HepG2 (cell line): ENCODE results near the gene SPOP. TPM values are rescaled to one million over a fixed set of nuclear protein-coding genes. Genes with fewer than 3 reads are reported as not detected.

Experiments
- ATAC-seq: fragments of 200-7000 bp; cut with Tn5 transposase; 3 replicates; pipeline ENCODE4 v1.9.1; 2020; ENCODE audit warnings: mild to moderate bottlenecking, moderate library complexity
- BruUV-seq: library from RNA; stranded (reverse); fragments of 400-500 nt; replicated peaks from 2 replicates; lab custom pipeline; 2021; lab: Mats Ljungman, UMichigan
- CTCF ChIA-PET: fragments of 300-600 bp; formaldehyde crosslinking; extraction: SDS; loops from one replicate; lab custom pipeline; 2021; ENCODE audit warnings: low total read pairs, inconsistent platforms, low intra/inter-chr PET ratio; lab: Yijun Ruan, JAX
- POLR2A ChIA-PET: fragments of 350-600 bp; sonication (Branson Sonifier 250); formaldehyde crosslinking; loops from one replicate; lab custom pipeline; 2020; ENCODE audit warnings: antibody characterized with exemption, inconsistent platforms; lab: Yijun Ruan, JAX
- DNase-seq: peaks from one replicate; pipeline ENCODE4 v3.0.0-alpha.2; 2015; ENCODE audit warnings: low spot score
- FAIRE-seq: peaks from 3 replicates; lab custom pipeline; 2011; peaks lifted over from hg19 to GRCh38; lab: Jason Lieb, UNC
- H2AFZ ChIP-seq: one replicate; pipeline ENCODE4 v1.6.1; 2011; ENCODE audit warnings: low read length, inconsistent platforms
- H3K27ac ChIP-seq: fragments of 300-600 bp; 3 replicates; pipeline ENCODE4 v1.8.0; 2011; ENCODE audit warnings: mixed run types, mild to moderate bottlenecking, mixed read lengths, low read length, inconsistent platforms; ENCODE audit not compliant: insufficient read depth; ENCODE audit errors: extremely low read length
- H3K27me3 ChIP-seq, 2 experiments: fragments of 200-600 bp in 1 of 2; 2 replicates in 1 of 2; 3 replicates in 1 of 2; pipeline versions ENCODE4 v1.6.0 to v1.8.0; 2011; ENCODE audit warnings: low read length in 2 of 2, mild to moderate bottlenecking in 2 of 2, moderate library complexity in 2 of 2, inconsistent platforms in 1 of 2; ENCODE audit not compliant: insufficient read depth in 2 of 2, control insufficient read depth in 1 of 2
- H3K36me3 ChIP-seq, 2 experiments: fragments of 200-600 bp in 1 of 2; replicated peaks in 1 of 2; 2 replicates in 1 of 2; 3 replicates in 1 of 2; pipeline versions ENCODE4 v1.5.1 to v1.8.0; 2011; ENCODE audit warnings: low read length in 2 of 2, inconsistent platforms in 1 of 2; ENCODE audit not compliant: insufficient read depth in 2 of 2, control insufficient read depth in 1 of 2
- H3K4me1 ChIP-seq: 2 replicates; pipeline ENCODE4 v1.5.1; 2012; ENCODE audit warnings: low read length, inconsistent platforms; ENCODE audit not compliant: insufficient read depth
- H3K4me2 ChIP-seq: 2 replicates; pipeline ENCODE4 v1.6.0; 2011; ENCODE audit warnings: low read depth, low read length, inconsistent platforms
- H3K4me3 ChIP-seq, 3 experiments: fragments of 200-600 bp in 1 of 3; sonication (generic), shearing (Covaris generic) in 1 of 3; replicated peaks in 1 of 3; 2 replicates each; pipeline ENCODE4 v1.5.1; 2011 to 2016; ENCODE audit warnings: low read length in 3 of 3, inconsistent platforms in 2 of 3, low read depth in 2 of 3, mild to moderate bottlenecking in 2 of 3, control low read depth in 1 of 3, mixed read lengths in 1 of 3; ENCODE audit not compliant: insufficient read depth in 1 of 3
- H3K79me2 ChIP-seq: one replicate; pipeline ENCODE4 v1.6.1; 2011; ENCODE audit warnings: low read length, inconsistent platforms; ENCODE audit not compliant: insufficient read depth
- H3K9ac ChIP-seq: 2 replicates; pipeline ENCODE4 v1.6.0; 2011; ENCODE audit warnings: mild to moderate bottlenecking, low read depth, low read length, inconsistent platforms; ENCODE audit not compliant: insufficient read depth
- H3K9me3 ChIP-seq: 2 replicates; pipeline ENCODE4 v1.5.1; 2012; ENCODE audit warnings: mild to moderate bottlenecking, low read length
- H4K20me1 ChIP-seq: 2 replicates; pipeline ENCODE4 v1.6.0; 2011; ENCODE audit warnings: inconsistent platforms, mild to moderate bottlenecking, low read length, moderate library complexity; ENCODE audit not compliant: insufficient read depth
- GLI4 ChIP-seq: sonication (generic); formaldehyde crosslinking; IDR thresholded peaks from 2 replicates; pipeline ENCODE4 v1.5.1; 2020; ENCODE audit warnings: missing genetic modification reagents, mild to moderate bottlenecking, moderate library complexity, borderline replicate concordance
- HOXD1 ChIP-seq: sonication (generic); formaldehyde crosslinking; IDR thresholded peaks from 2 replicates; pipeline ENCODE4 v1.5.0; 2020; ENCODE audit warnings: missing genetic modification reagents
- KDM3A ChIP-seq: IDR thresholded peaks from 2 replicates; pipeline ENCODE4 v1.6.1; 2018; ENCODE audit warnings: low read depth, missing compliant biosample characterization
- PAX8 ChIP-seq: sonication (generic); formaldehyde crosslinking; IDR thresholded peaks from 2 replicates; pipeline ENCODE4 v1.8.0; 2022; ENCODE audit warnings: mild to moderate bottlenecking, missing genetic modification reagents, borderline replicate concordance
- POLR2A ChIP-seq, 2 experiments: IDR thresholded peaks; 2 replicates each; pipeline ENCODE4 v1.6.1; 2011; ENCODE audit warnings: low read depth in 2 of 2, low read length in 2 of 2, mild to moderate bottlenecking in 1 of 2, moderate library complexity in 1 of 2; ENCODE audit not compliant: insufficient read depth in 1 of 2
- SKI ChIP-seq: fragments of 450-650 bp; IDR thresholded peaks from one replicate; pipeline ENCODE4 v1.6.1; 2018; ENCODE audit warnings: mild to moderate bottlenecking; ENCODE audit not compliant: partially characterized antibody
- SP2 ChIP-seq: sonication (generic); formaldehyde crosslinking; IDR thresholded peaks from 2 replicates; pipeline ENCODE4 v1.5.1; 2020; ENCODE audit warnings: mild to moderate bottlenecking, missing genetic modification reagents
- TOPORS ChIP-seq: sonication (generic); formaldehyde crosslinking; IDR thresholded peaks from 2 replicates; pipeline ENCODE4 v1.8.0; 2023; ENCODE audit warnings: mild to moderate bottlenecking, missing genetic modification reagents
- ZBTB20 ChIP-seq: sonication (generic); formaldehyde crosslinking; IDR thresholded peaks from 2 replicates; pipeline ENCODE4 v1.8.1; 2023; ENCODE audit warnings: missing genetic modification reagents, low read depth, mild to moderate bottlenecking, borderline replicate concordance
- ZNF292 ChIP-seq: sonication (generic); formaldehyde crosslinking; IDR thresholded peaks from 2 replicates; pipeline ENCODE4 v1.8.1; 2022; ENCODE audit warnings: mild to moderate bottlenecking, low read depth, missing genetic modification reagents, borderline replicate concordance
- ZNF329 ChIP-seq: sonication (generic); formaldehyde crosslinking; IDR thresholded peaks from 2 replicates; pipeline ENCODE4 v1.9.0; 2021; ENCODE audit warnings: low read depth, mild to moderate bottlenecking, missing genetic modification reagents
- WGBS: methylation state at CpG from one replicate; pipeline ENCODE4 v1.1.6; 2017; ENCODE audit warnings: low lambda C conversion rate; 5-methylcytosine and 5-hydroxymethylcytosine counted together
- in situ Hi-C: cut with HindIII; loops from 2 replicates; pipeline ENCODE4 v1.10.0; 2017; ENCODE audit warnings: low pct_unique_long_range_greater_than_20kb; ENCODE audit not compliant: extremely low pct_ligation_motif_present
- intact Hi-C: fragments of 100-400 bp; cut with micrococcal nuclease; formaldehyde crosslinking; loops from one replicate; pipeline ENCODE4 v1.10.0; 2022; ENCODE audit not compliant: unreplicated experiment
- polyA plus RNA-seq, 8 experiments: library from polyadenylated mRNA; depleted of rRNA in 3 of 8; stranded (reverse) in 7 of 8; unstranded in 1 of 8; fragments of >200 nt; fragmentation: Illumina TruSeq in 4 of 8; extraction: Trizol in 4 of 8; gene quantifications; 2 replicates each; pipeline versions ENCODE4 v1.2.1 to v1.2.3, GENCODE V29; 2011 to 2016; ENCODE audit warnings: low read depth in 4 of 8, missing spikeins in 1 of 8, mixed read lengths in 1 of 8; ENCODE audit not compliant: insufficient read depth in 1 of 8
- total RNA-seq, 5 experiments: library from RNA; depleted of rRNA; stranded (reverse); fragments of >200 nt; fragmentation: Illumina TruSeq; extraction: Trizol; gene quantifications; 2 replicates each; pipeline ENCODE4 v1.2.3, GENCODE V29; 2016; ENCODE audit warnings: low read depth in 1 of 5
- TF ChIP-seq, protein P1 (sequence below): sonication (generic); formaldehyde crosslinking; IDR thresholded peaks from 2 replicates; pipeline ENCODE4 v1.4.0; 2020; ENCODE audit warnings: missing genetic modification reagents, borderline replicate concordance
- TF ChIP-seq, protein P2 (sequence below): sonication (generic); formaldehyde crosslinking; IDR thresholded peaks from 2 replicates; pipeline ENCODE4 v1.8.1; 2023; ENCODE audit warnings: missing genetic modification reagents, mild to moderate bottlenecking, borderline replicate concordance
- TF ChIP-seq, protein P3 (sequence below): sonication (generic); formaldehyde crosslinking; IDR thresholded peaks from 2 replicates; pipeline ENCODE4 v1.8.1; 2023; ENCODE audit warnings: mild to moderate bottlenecking, inconsistent platforms, moderate library complexity, missing genetic modification reagents, borderline replicate concordance

Gene SPOP
- total and polyA plus RNA-seq, 2 of the 13 experiments (the other 11 are each of a cell fraction or from before 2014, with no cell fraction given), result 52.8 to 60.8 TPM

DNA sequence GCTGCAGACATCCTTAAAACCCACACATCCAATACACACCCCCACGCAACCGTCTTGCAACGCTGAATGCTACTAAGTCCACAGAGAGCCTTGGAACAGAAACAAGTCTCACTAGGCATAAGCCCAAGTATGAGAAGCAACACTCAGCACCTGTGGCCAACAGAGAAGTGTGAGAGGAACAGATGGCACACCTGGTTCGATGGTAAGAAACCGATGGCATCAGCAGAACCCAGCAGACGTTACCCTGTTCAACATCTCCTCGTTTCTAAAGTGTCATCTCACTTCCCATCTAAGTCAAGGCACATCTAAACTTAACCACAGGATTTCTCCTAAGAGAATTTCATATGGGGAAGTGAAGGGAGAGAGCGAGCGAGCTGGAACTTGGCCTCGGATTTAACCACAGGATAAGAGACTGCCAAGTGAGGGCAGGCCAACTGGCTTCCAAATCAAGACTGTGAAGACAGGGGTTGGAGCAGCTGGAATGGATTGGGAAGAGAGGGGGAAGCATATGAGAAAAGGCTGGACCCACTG, 61.2 kb downstream of the SPOP start:
- POLR2A ChIA-PET, result no interaction called here
- CTCF ChIA-PET, result interaction anchor here (1.3 to 1.7 kb wide), 2 partner anchors 47 to 79 kb away, joined by 3 to 9 read pairs; no protein-coding TSS in a partner anchor
- in situ Hi-C loops, result no loop called here
- BruUV-seq, result no TSS peak
- Histone ChIP-seq H3K79me2 (no peaks in the 10 kb centered on the region), H3K9me3 (no peaks in the 10 kb centered on the region), H2AFZ (no peak overlapping the region), H3K4me1 (peaks cover 15% of the 10 kb centered on the region), H3K36me3 (peaks cover 30 to 62% of the 10 kb centered on the region in 2 experiments), H3K4me2 (no peak overlapping the region), H4K20me1 (no peaks in the 10 kb centered on the region), H3K9ac (no peak overlapping the region), H3K27ac (no peak overlapping the region), H3K4me3 (no peak overlapping the region), H3K27me3 (no peaks in the 10 kb centered on the region)
- intact Hi-C loops, result loop anchor here (1.0 kb wide), 1 partner anchor 46 kb away; no protein-coding TSS in a partner anchor
- DNase-seq (no peak), ATAC-seq (no peak), FAIRE-seq (no peak)
- TF ChIP-seq POLR2A (IDR thresholded peaks at IDR 0.05; ENCODE audit: insufficient read depth in 1 of 2, low read depth in 2 of 2, low read length in 2 of 2), result no peak
- TF ChIP-seq SKI, result no peak
- TF ChIP-seq ZBTB20 (CRISPR knock-in tag), result no peak
- TF ChIP-seq, protein P1, sequence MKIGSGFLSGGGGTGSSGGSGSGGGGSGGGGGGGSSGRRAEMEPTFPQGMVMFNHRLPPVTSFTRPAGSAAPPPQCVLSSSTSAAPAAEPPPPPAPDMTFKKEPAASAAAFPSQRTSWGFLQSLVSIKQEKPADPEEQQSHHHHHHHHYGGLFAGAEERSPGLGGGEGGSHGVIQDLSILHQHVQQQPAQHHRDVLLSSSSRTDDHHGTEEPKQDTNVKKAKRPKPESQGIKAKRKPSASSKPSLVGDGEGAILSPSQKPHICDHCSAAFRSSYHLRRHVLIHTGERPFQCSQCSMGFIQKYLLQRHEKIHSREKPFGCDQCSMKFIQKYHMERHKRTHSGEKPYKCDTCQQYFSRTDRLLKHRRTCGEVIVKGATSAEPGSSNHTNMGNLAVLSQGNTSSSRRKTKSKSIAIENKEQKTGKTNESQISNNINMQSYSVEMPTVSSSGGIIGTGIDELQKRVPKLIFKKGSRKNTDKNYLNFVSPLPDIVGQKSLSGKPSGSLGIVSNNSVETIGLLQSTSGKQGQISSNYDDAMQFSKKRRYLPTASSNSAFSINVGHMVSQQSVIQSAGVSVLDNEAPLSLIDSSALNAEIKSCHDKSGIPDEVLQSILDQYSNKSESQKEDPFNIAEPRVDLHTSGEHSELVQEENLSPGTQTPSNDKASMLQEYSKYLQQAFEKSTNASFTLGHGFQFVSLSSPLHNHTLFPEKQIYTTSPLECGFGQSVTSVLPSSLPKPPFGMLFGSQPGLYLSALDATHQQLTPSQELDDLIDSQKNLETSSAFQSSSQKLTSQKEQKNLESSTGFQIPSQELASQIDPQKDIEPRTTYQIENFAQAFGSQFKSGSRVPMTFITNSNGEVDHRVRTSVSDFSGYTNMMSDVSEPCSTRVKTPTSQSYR (CRISPR knock-in tag), result no peak
- no peak for TF ChIP-seq SP2 (CRISPR knock-in tag)
- no peak for TF ChIP-seq ZNF292 (CRISPR knock-in tag)
- TF ChIP-seq, protein P2, sequence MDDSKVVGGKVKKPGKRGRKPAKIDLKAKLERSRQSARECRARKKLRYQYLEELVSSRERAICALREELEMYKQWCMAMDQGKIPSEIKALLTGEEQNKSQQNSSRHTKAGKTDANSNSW (CRISPR knock-in tag), result no peak
- no peak for TF ChIP-seq HOXD1
- TF ChIP-seq, protein P3, sequence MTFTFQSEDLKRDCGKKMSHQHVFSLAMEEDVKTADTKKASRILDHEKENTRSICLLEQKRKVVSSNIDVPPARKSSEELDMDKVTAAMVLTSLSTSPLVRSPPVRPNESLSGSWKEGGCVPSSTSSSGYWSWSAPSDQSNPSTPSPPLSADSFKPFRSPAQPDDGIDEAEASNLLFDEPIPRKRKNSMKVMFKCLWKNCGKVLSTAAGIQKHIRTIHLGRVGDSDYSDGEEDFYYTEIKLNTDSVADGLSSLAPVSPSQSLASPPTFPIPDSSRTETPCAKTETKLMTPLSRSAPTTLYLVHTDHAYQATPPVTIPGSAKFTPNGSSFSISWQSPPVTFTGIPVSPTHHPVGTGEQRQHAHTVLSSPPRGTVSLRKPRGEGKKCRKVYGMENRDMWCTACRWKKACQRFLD (CRISPR knock-in tag), result no peak
- no peak for TF ChIP-seq GLI4 (CRISPR knock-in tag)
- no peak for TF ChIP-seq PAX8
- no peak for TF ChIP-seq TOPORS
- TF ChIP-seq KDM3A, result no peak
- TF ChIP-seq ZNF329 (CRISPR knock-in tag), result no peak
- 95% methylated on average over 10 of the region's 10 CpGs for WGBS
